ENCODE measurements around the gene MAPK9. TPM values are rescaled to one million over a fixed set of nuclear protein-coding genes. Genes with fewer than 3 reads are reported as not detected.
A peak's percentile ranks its signal among the peaks of the same experiment; 100 is the strongest.

MAPK9 gene
- total and polyA plus RNA-seq, 2 donors from 2014 or later = 17.3 to 30.9 TPM

GRCh38 chr5:180198208-180198607 is 93.7 kb downstream of the MAPK9 start:
- DNase-seq = no peak
- TF ChIP-seq, protein P1, sequence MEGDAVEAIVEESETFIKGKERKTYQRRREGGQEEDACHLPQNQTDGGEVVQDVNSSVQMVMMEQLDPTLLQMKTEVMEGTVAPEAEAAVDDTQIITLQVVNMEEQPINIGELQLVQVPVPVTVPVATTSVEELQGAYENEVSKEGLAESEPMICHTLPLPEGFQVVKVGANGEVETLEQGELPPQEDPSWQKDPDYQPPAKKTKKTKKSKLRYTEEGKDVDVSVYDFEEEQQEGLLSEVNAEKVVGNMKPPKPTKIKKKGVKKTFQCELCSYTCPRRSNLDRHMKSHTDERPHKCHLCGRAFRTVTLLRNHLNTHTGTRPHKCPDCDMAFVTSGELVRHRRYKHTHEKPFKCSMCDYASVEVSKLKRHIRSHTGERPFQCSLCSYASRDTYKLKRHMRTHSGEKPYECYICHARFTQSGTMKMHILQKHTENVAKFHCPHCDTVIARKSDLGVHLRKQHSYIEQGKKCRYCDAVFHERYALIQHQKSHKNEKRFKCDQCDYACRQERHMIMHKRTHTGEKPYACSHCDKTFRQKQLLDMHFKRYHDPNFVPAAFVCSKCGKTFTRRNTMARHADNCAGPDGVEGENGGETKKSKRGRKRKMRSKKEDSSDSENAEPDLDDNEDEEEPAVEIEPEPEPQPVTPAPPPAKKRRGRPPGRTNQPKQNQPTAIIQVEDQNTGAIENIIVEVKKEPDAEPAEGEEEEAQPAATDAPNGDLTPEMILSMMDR (IDR thresholded peaks at IDR 0.05; ENCODE audit: borderline replicate concordance, extremely low read depth, insufficient read depth) = no peak

GRCh38 chr5:180197016-180197702 is 94.7 kb downstream of the MAPK9 start:
- intact Hi-C loops (cut with DNase I) = no loop called here
- DNase-seq (no peak), FAIRE-seq (no peak)
- Histone ChIP-seq H3K27me3 (ENCODE audit: control insufficient read depth, insufficient read depth, low read length) (no peaks in the 10 kb centered on the region), H3K36me3 (ENCODE audit: control insufficient read depth in 2 of 3, insufficient read depth in 3 of 3, low read length in 3 of 3) (no peaks in the 10 kb centered on the region), H3K9me3 (ENCODE audit: control insufficient read depth in 2 of 3, insufficient read depth in 1 of 3, low read length in 3 of 3) (no peaks in the 10 kb centered on the region), H3K27ac (ENCODE audit: low read depth in 2 of 2, low read length in 2 of 2) (no peak overlapping the region), H3K9ac (ENCODE audit: low read length in 3 of 3) (no peak overlapping the region), H3K4me1 (ENCODE audit: control insufficient read depth in 2 of 3, insufficient read depth in 2 of 3, low read depth in 1 of 3, low read length in 3 of 3) (no peaks in the 10 kb centered on the region), H3K4me3 (ENCODE audit: low read length in 3 of 3) (no peak overlapping the region)
- TF ChIP-seq, protein P1 (IDR thresholded peaks at IDR 0.05; ENCODE audit: borderline replicate concordance, extremely low read depth, insufficient read depth) = no peak

More at GRCh38 chr5:180198208-180198607, 93.7 kb downstream of the MAPK9 start:
- Histone ChIP-seq H3K9ac (ENCODE audit: low read length in 3 of 3) (no peak overlapping the region), H3K4me3 (ENCODE audit: low read length in 3 of 3) (no peak overlapping the region), H3K27me3 (ENCODE audit: control insufficient read depth, insufficient read depth, low read length) (no peaks in the 10 kb centered on the region), H3K36me3 (ENCODE audit: control insufficient read depth in 2 of 3, insufficient read depth in 3 of 3, low read length in 3 of 3) (no peaks in the 10 kb centered on the region), H3K9me3 (ENCODE audit: control insufficient read depth in 2 of 3, insufficient read depth in 1 of 3, low read length in 3 of 3) (no peaks in the 10 kb centered on the region), H3K4me1 (ENCODE audit: control insufficient read depth in 2 of 3, insufficient read depth in 2 of 3, low read depth in 1 of 3, low read length in 3 of 3) (no peaks in the 10 kb centered on the region), H3K27ac (ENCODE audit: low read depth in 2 of 2, low read length in 2 of 2) (no peak overlapping the region)
- FAIRE-seq = no peak
- intact Hi-C loops (cut with DNase I) = no loop called here

- Histone ChIP-seq H3K9me3 (ENCODE audit: control insufficient read depth in 2 of 3, insufficient read depth in 1 of 3, low read length in 3 of 3) (no peaks in the 10 kb centered on the region), H3K9ac (ENCODE audit: low read length in 3 of 3) (no peak overlapping the region), H3K27me3 (ENCODE audit: control insufficient read depth, insufficient read depth, low read length) (no peaks in the 10 kb centered on the region), H3K4me3 (ENCODE audit: low read length in 3 of 3) (no peak overlapping the region), H3K27ac (ENCODE audit: low read depth in 2 of 2, low read length in 2 of 2) (no peak overlapping the region), H3K4me1 (ENCODE audit: control insufficient read depth in 2 of 3, insufficient read depth in 2 of 3, low read depth in 1 of 3, low read length in 3 of 3) (no peaks in the 10 kb centered on the region), H3K36me3 (ENCODE audit: control insufficient read depth in 2 of 3, insufficient read depth in 3 of 3, low read length in 3 of 3) (no peaks in the 10 kb centered on the region)
- intact Hi-C loops (cut with DNase I) = no loop called here
- TF ChIP-seq, protein P1 (IDR thresholded peaks at IDR 0.05; ENCODE audit: borderline replicate concordance, extremely low read depth, insufficient read depth) = no peak
- DNase-seq (peak in 4 of 5 donors; percentile 35 to 45 (median 40)), FAIRE-seq (no peak)
Measured at GRCh38 chr5:180194410-180195345, 97.2 kb downstream of the MAPK9 start.

Measured in kidney (tissue), 14 donors.